Stimulated activated naive CD8-positive, alpha-beta T cell treated with anti-CD3 and anti-CD28 coated beads, Interleukin-15, Interleukin-2, amounts not matched to agents 100 ng/mL and 50 ng/mL, for 24 hours (primary cell): ENCODE data around the gene RHNO1.

Source experiments
- H3K27ac Mint-ChIP-seq: one replicate; pipeline ENCODE4 v1.8.0; 2021; ENCODE audit warnings: mild to moderate bottlenecking, mixed read lengths
- H3K27me3 Mint-ChIP-seq: one replicate; pipeline ENCODE4 v1.8.0; 2021; ENCODE audit warnings: mixed read lengths
- H3K36me3 Mint-ChIP-seq: one replicate; pipeline ENCODE4 v1.8.0; 2021; ENCODE audit warnings: low read depth, mixed read lengths
- H3K4me1 Mint-ChIP-seq: one replicate; pipeline ENCODE4 v1.8.0; 2021; ENCODE audit warnings: low read depth, mixed read lengths
- H3K4me3 Mint-ChIP-seq: one replicate; pipeline ENCODE4 v1.8.0; 2021; ENCODE audit warnings: mild to moderate bottlenecking, mixed read lengths
- H3K9me3 Mint-ChIP-seq: one replicate; pipeline ENCODE4 v1.8.0; 2021; ENCODE audit warnings: mixed read lengths

RHNO1 gene

GRCh38 chr12:2879853-2880252 is 2.8 kb downstream of the RHNO1 start:
- peaks cover 42% of the 10 kb centered on the region for H3K4me1 Mint-ChIP-seq
- peak overlapping the region; percentile 7 for H3K4me3 Mint-ChIP-seq
- H3K27ac Mint-ChIP-seq = peak overlapping the region; percentile 24
- H3K36me3 Mint-ChIP-seq = peaks cover 37% of the 10 kb centered on the region
- no peaks in the 10 kb centered on the region for H3K27me3 Mint-ChIP-seq
- H3K9me3 Mint-ChIP-seq = no peaks in the 10 kb centered on the region

- no peak overlapping the region for H3K4me3 Mint-ChIP-seq
- H3K27ac Mint-ChIP-seq = no peak overlapping the region
- H3K9me3 Mint-ChIP-seq = no peaks in the 10 kb centered on the region
- peaks cover 42% of the 10 kb centered on the region for H3K36me3 Mint-ChIP-seq
- no peaks in the 10 kb centered on the region for H3K27me3 Mint-ChIP-seq
- peaks cover 22% of the 10 kb centered on the region for H3K4me1 Mint-ChIP-seq
Measured at GRCh38 chr12:2884810-2885209, 7.8 kb downstream of the RHNO1 start.

GRCh38 chr12:2886768-2887450 is 9.9 kb downstream of the RHNO1 start:
- Mint-ChIP-seq H3K27me3 (no peaks in the 10 kb centered on the region), H3K4me1 (peaks cover 34% of the 10 kb centered on the region), H3K4me3 (no peak overlapping the region), H3K27ac (no peak overlapping the region), H3K9me3 (no peaks in the 10 kb centered on the region), H3K36me3 (peaks cover 37% of the 10 kb centered on the region)

GRCh38 chr12:2890001-2890387 is 13.0 kb downstream of the RHNO1 start:
- no peaks in the 10 kb centered on the region for H3K9me3 Mint-ChIP-seq
- H3K4me1 Mint-ChIP-seq = peaks cover 37% of the 10 kb centered on the region
- peaks cover 30% of the 10 kb centered on the region for H3K36me3 Mint-ChIP-seq
- H3K27ac Mint-ChIP-seq = peak overlapping the region; percentile 96
- H3K4me3 Mint-ChIP-seq = peak overlapping the region; percentile 88
- H3K27me3 Mint-ChIP-seq = no peaks in the 10 kb centered on the region

DNA sequence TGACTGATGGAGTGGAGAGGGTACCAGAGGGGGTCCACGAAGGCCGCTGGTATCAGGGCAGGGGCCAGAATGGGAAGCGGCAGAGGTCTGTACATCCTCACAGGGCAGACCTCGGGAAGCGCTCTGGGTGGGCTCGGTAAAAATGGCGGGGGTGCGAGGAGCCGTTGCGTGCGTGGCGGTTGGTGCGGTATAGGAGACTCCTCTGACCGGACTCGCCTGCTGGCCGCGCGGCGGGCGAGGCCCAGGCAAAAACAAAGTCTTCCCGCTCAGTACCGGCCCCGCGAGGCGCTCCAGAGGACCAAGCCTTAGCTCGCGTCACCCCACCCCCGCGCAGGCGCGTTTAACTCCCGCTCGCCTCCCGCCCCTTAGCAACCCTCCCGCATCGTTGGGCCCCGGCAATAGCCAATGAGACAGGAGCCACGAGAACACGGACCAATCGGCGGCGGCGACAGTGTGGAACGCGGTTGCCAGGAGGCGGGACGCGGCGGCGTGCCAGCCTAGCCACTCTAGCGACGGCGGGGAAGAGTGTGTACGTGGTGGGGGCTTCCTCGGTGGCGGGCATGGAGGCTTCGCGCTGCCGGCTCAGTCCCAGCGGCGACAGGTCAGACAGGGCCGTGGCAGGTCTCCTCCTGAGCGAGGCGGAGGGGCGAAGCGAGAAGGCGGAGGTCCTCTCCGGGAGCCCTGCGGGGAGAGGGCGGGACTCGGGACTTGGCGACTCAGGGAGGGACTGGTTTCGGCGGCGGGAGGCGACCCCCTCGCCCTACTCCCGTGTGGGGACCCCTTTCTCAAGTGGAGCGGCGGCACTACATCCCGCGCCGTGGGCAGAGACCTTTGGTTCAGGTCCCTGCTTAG is 13.6 kb downstream of the RHNO1 start, which contains the start of gene TULP3:
TULP3 (plus strand) TSS at position 504 of the 852 bp plus-strand sequence; CDS start at position 561, 57 bp downstream.
- Mint-ChIP-seq H3K27me3 (no peaks in the 10 kb centered on the region), H3K4me1 (peaks cover 37% of the 10 kb centered on the region), H3K27ac (peak within 1 kb of the TSS; percentile 96), H3K4me3 (peak within 1 kb of the TSS; percentile 88), H3K9me3 (no peaks in the 10 kb centered on the region), H3K36me3 (peaks cover 25% of the 10 kb centered on the region)

GRCh38 chr12:2891240-2892053 is 14.4 kb downstream of the RHNO1 start:
- H3K4me3 Mint-ChIP-seq = peak overlapping the region; percentile 88
- peaks cover 37% of the 10 kb centered on the region for H3K4me1 Mint-ChIP-seq
- no peaks in the 10 kb centered on the region for H3K9me3 Mint-ChIP-seq
- no peak overlapping the region for H3K27ac Mint-ChIP-seq
- H3K36me3 Mint-ChIP-seq = peaks cover 19% of the 10 kb centered on the region
- no peaks in the 10 kb centered on the region for H3K27me3 Mint-ChIP-seq

DNA sequence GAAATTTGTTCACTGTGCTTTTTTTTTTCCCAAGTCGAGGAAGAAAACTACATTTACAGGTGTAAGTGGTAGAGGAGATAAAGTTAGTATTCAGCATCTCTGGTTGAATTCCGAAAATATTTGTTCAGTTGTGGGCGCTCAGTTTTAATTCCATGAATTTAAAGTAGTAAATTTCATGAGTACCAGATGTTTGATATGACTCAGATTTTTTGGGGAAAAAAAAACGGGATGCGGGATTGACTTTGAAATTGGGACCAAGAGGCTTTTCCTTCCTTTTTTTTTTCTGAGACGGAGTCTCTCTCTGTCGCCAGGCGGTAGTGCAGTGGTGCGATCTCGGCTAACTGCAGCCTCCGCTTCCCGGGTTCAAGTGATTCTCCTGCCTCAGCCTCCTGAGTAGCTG is 15.2 kb downstream of the RHNO1 start:
- Mint-ChIP-seq H3K27ac (no peak overlapping the region), H3K9me3 (no peaks in the 10 kb centered on the region), H3K27me3 (no peaks in the 10 kb centered on the region), H3K4me1 (peaks cover 37% of the 10 kb centered on the region), H3K36me3 (peaks cover 19% of the 10 kb centered on the region), H3K4me3 (peak overlapping the region; percentile 30)

DNA sequence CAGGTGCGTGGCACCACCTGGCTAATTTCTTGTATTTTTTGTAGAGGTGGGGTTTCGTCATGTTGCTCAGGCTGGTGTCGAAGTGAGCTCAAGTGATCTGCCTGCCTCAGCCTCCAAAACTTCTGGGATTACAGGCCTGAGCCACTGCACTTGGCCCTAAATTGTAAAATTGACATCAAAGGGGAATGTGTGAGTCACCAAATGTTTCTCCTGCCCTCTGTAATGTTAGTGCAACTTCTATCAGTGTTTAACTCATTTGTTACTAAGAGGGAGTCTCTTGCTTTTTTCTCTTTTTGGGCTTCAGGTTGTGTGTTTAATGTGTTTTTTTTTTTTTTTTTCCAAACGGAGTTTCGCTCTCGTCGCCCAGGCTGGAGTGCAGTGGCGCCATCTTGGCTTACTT is 16.0 kb downstream of the RHNO1 start:
- Mint-ChIP-seq H3K4me1 (peaks cover 37% of the 10 kb centered on the region), H3K4me3 (peak overlapping the region; percentile 32), H3K9me3 (no peaks in the 10 kb centered on the region), H3K27me3 (no peaks in the 10 kb centered on the region), H3K36me3 (peaks cover 12% of the 10 kb centered on the region), H3K27ac (no peak overlapping the region)

- no peaks in the 10 kb centered on the region for H3K9me3 Mint-ChIP-seq
- H3K4me3 Mint-ChIP-seq = no peak overlapping the region
- no peaks in the 10 kb centered on the region for H3K36me3 Mint-ChIP-seq
- no peak overlapping the region for H3K27ac Mint-ChIP-seq
- peaks cover 23% of the 10 kb centered on the region for H3K4me1 Mint-ChIP-seq
- H3K27me3 Mint-ChIP-seq = no peaks in the 10 kb centered on the region
Measured at GRCh38 chr12:2895051-2895451, 18.0 kb downstream of the RHNO1 start.

DNA sequence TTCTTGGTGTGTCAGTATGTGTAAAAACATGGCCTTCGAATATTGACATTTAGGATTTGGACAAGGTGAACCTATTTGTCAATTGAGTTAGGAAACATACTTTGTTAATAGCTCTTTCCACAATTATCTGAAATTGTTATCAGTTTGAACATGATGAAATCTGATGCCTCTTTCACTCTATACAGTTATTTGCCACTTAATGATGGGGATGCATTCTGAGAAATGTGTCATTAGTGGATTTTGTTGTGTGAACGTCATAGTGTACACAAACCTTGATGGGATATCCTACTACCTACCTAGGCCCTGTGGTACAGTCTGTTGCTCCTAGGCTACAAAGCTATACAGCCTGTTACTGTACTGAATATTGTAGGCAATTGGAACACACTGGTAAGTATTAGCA is 18.5 kb downstream of the RHNO1 start:
- Mint-ChIP-seq H3K4me1 (peaks cover 19% of the 10 kb centered on the region), H3K4me3 (no peak overlapping the region), H3K27ac (no peak overlapping the region), H3K9me3 (no peaks in the 10 kb centered on the region), H3K27me3 (no peaks in the 10 kb centered on the region), H3K36me3 (no peaks in the 10 kb centered on the region)

DNA sequence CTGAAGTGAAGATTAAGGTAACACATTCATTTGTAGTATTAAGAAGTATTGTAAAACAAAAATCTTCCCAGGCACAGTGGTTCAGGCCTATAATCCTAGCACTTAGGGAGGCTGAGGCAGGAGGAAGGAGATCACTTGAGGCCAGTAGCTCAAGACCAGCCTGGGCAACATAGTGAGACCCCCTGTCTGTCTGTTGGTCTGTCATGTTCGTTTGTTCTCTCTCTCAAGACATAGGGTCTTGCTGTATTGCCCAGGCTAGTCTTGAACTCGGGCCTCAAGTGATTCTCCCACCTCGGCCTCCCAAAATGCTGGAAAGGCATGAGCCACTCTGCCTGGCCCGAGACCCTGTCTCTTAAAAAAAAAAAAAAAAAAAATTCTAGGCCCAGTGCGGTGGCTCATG is 20.4 kb downstream of the RHNO1 start:
- peaks cover 5% of the 10 kb centered on the region for H3K4me1 Mint-ChIP-seq
- H3K27me3 Mint-ChIP-seq = no peaks in the 10 kb centered on the region
- H3K27ac Mint-ChIP-seq = no peak overlapping the region
- no peaks in the 10 kb centered on the region for H3K9me3 Mint-ChIP-seq
- no peaks in the 10 kb centered on the region for H3K36me3 Mint-ChIP-seq
- H3K4me3 Mint-ChIP-seq = no peak overlapping the region

- no peaks in the 10 kb centered on the region for H3K4me1 Mint-ChIP-seq
- no peak overlapping the region for H3K27ac Mint-ChIP-seq
- no peaks in the 10 kb centered on the region for H3K36me3 Mint-ChIP-seq
- no peaks in the 10 kb centered on the region for H3K9me3 Mint-ChIP-seq
- H3K27me3 Mint-ChIP-seq = no peaks in the 10 kb centered on the region
- H3K4me3 Mint-ChIP-seq = no peak overlapping the region
Measured at GRCh38 chr12:2900642-2901041, 23.6 kb downstream of the RHNO1 start.

GRCh38 chr12:2902272-2902880 is 25.4 kb downstream of the RHNO1 start:
- no peaks in the 10 kb centered on the region for H3K36me3 Mint-ChIP-seq
- no peaks in the 10 kb centered on the region for H3K27me3 Mint-ChIP-seq
- no peaks in the 10 kb centered on the region for H3K4me1 Mint-ChIP-seq
- H3K9me3 Mint-ChIP-seq = no peaks in the 10 kb centered on the region
- H3K4me3 Mint-ChIP-seq = no peak overlapping the region
- no peak overlapping the region for H3K27ac Mint-ChIP-seq

DNA sequence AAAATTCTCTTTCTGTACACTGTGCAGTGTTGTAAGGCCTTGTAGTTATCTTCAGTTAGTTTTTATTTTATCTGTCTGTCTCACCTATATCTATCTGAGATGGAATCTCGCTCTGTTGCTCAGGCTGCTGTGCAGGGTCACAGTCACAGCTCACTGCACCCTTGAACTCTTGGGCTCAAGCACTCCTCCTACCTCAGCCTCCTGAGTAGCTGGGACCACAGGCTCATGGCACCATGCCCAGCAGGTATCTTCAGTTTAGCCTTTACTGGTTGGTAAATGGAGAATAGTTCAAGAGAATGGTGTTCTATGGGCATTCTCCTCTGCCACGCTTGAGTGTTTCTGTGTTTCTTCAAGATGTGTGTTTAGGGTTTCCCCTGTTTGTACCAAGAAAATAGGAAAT is 27.2 kb downstream of the RHNO1 start:
- H3K9me3 Mint-ChIP-seq = no peaks in the 10 kb centered on the region
- H3K27ac Mint-ChIP-seq = no peak overlapping the region
- no peaks in the 10 kb centered on the region for H3K36me3 Mint-ChIP-seq
- no peaks in the 10 kb centered on the region for H3K4me1 Mint-ChIP-seq
- H3K27me3 Mint-ChIP-seq = no peaks in the 10 kb centered on the region
- H3K4me3 Mint-ChIP-seq = no peak overlapping the region
